Astrocyte (in vitro differentiated cells and primary cell): ENCODE data around the gene SMPDL3B. TPM values are rescaled to one million over a fixed set of nuclear protein-coding genes. Genes with fewer than 3 reads are reported as not detected.

Experiments used
- DNase-seq: peaks from one replicate; pipeline ENCODE4 v3.0.0-alpha.2; 2010; ENCODE audit warnings: low read depth
- FAIRE-seq: peaks from 2 replicates; lab custom pipeline; 2011; peaks lifted over from hg19 to GRCh38; lab: Jason Lieb, UNC
- H2AFZ ChIP-seq: 2 replicates; pipeline ENCODE4 v1.6.0; 2012; ENCODE audit warnings: low read depth, low read length, inconsistent platforms
- H3K27ac ChIP-seq: 2 replicates; pipeline ENCODE4 v1.5.1; 2011; ENCODE audit warnings: low read depth, low read length, inconsistent platforms
- H3K27me3 ChIP-seq: 2 replicates; pipeline ENCODE4 v1.6.0; 2011; ENCODE audit warnings: low read length, inconsistent platforms; ENCODE audit not compliant: insufficient read depth
- H3K36me3 ChIP-seq: 2 replicates; pipeline ENCODE4 v1.5.1; 2011; ENCODE audit warnings: low read length, inconsistent platforms; ENCODE audit not compliant: insufficient read depth
- H3K4me1 ChIP-seq: 2 replicates; pipeline ENCODE4 v1.5.1; 2011; ENCODE audit warnings: low read length, inconsistent platforms; ENCODE audit not compliant: insufficient read depth
- H3K4me2 ChIP-seq: 2 replicates; pipeline ENCODE4 v1.6.0; 2012; ENCODE audit warnings: low read length, inconsistent platforms
- H3K4me3 ChIP-seq: 2 replicates; pipeline ENCODE4 v1.5.1; 2011; ENCODE audit warnings: low read depth, mild to moderate bottlenecking, low read length, inconsistent platforms; ENCODE audit not compliant: insufficient read depth
- H3K79me2 ChIP-seq: 2 replicates; pipeline ENCODE4 v1.6.0; 2012; ENCODE audit warnings: mild to moderate bottlenecking, low read length, inconsistent platforms; ENCODE audit not compliant: insufficient read depth
- H3K9ac ChIP-seq: 2 replicates; pipeline ENCODE4 v1.6.0; 2012; ENCODE audit warnings: mild to moderate bottlenecking, low read length, inconsistent platforms
- H3K9me3 ChIP-seq: 2 replicates; pipeline ENCODE4 v1.5.1; 2012; ENCODE audit warnings: low read depth, mild to moderate bottlenecking, low read length, inconsistent platforms; ENCODE audit not compliant: insufficient read depth
- H4K20me1 ChIP-seq: 2 replicates; pipeline ENCODE4 v1.6.0; 2012; ENCODE audit warnings: low read length, inconsistent platforms; ENCODE audit not compliant: insufficient read depth
- H3K27ac Mint-ChIP-seq: one replicate; pipeline ENCODE4 v1.8.0; 2021; ENCODE audit warnings: mild to moderate bottlenecking, mixed read lengths; ENCODE audit not compliant: unreplicated experiment
- H3K27me3 Mint-ChIP-seq: one replicate; pipeline ENCODE4 v1.8.0; 2021; ENCODE audit warnings: low read depth, mixed read lengths; ENCODE audit not compliant: unreplicated experiment
- H3K36me3 Mint-ChIP-seq: one replicate; pipeline ENCODE4 v1.8.0; 2021; ENCODE audit warnings: low read depth, mixed read lengths; ENCODE audit not compliant: unreplicated experiment
- H3K4me1 Mint-ChIP-seq: one replicate; pipeline ENCODE4 v1.8.0; 2021; ENCODE audit warnings: low read depth, mixed read lengths; ENCODE audit not compliant: unreplicated experiment
- H3K4me3 Mint-ChIP-seq: one replicate; pipeline ENCODE4 v1.8.0; 2021; ENCODE audit warnings: mild to moderate bottlenecking, moderate library complexity, mixed read lengths; ENCODE audit not compliant: unreplicated experiment
- H3K9me3 Mint-ChIP-seq: one replicate; pipeline ENCODE4 v1.8.0; 2021; ENCODE audit warnings: mild to moderate bottlenecking, mixed read lengths; ENCODE audit not compliant: unreplicated experiment
- EZH2 ChIP-seq: IDR thresholded peaks from 2 replicates; pipeline ENCODE4 v1.6.1; 2012; ENCODE audit warnings: mild to moderate bottlenecking, low read length, inconsistent platforms; ENCODE audit not compliant: insufficient read depth
- total RNA-seq: library from RNA; stranded (reverse); gene quantifications from 2 replicates; pipeline ENCODE4 v1.2.1, GENCODE V29; 2021
- TF ChIP-seq, protein P1 (sequence below): IDR thresholded peaks from 2 replicates; pipeline ENCODE4 v1.5.1; 2011; ENCODE audit warnings: low read depth, mild to moderate bottlenecking, inconsistent platforms, low read length, moderate library complexity; ENCODE audit not compliant: insufficient read depth

The SMPDL3B gene
- total RNA-seq, 1 donor from 2014 or later: 2.2 TPM

DNA sequence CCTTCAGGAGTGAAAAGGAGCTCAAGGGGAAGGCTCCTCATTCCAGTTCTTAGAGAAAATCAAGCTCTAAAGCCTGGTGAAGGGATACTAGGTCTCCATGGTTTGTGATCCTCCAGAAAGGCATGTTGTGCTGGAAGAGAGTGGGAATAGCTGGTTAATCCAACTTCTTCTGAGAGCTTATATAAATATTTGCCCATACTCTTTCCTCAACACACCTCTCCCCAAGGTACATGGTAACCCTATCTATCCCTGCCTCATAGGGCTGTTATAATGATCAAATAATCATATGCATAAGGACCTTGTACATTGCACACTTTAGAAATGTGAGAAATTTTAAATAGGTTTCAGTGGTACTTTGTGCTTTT lies 39.6 kb downstream of the SMPDL3B start:
- no peaks in the 10 kb centered on the region for H3K9me3 ChIP-seq
- no peak overlapping the region for H3K9ac ChIP-seq
- DNase-seq (no peak), FAIRE-seq (no peak)
- H3K27me3 ChIP-seq: no peaks in the 10 kb centered on the region
- H3K79me2 ChIP-seq: no peaks in the 10 kb centered on the region
- no peak overlapping the region for H3K4me2 ChIP-seq
- H3K27me3 Mint-ChIP-seq: no peaks in the 10 kb centered on the region
- H3K36me3 Mint-ChIP-seq: peaks cover 9% of the 10 kb centered on the region
- H3K9me3 Mint-ChIP-seq: no peaks in the 10 kb centered on the region
- peaks cover 26% of the 10 kb centered on the region for H3K4me1 Mint-ChIP-seq
- H4K20me1 ChIP-seq: no peaks in the 10 kb centered on the region
- H3K4me3 Mint-ChIP-seq: no peak overlapping the region
- TF ChIP-seq EZH2: no peak
- TF ChIP-seq, protein P1, sequence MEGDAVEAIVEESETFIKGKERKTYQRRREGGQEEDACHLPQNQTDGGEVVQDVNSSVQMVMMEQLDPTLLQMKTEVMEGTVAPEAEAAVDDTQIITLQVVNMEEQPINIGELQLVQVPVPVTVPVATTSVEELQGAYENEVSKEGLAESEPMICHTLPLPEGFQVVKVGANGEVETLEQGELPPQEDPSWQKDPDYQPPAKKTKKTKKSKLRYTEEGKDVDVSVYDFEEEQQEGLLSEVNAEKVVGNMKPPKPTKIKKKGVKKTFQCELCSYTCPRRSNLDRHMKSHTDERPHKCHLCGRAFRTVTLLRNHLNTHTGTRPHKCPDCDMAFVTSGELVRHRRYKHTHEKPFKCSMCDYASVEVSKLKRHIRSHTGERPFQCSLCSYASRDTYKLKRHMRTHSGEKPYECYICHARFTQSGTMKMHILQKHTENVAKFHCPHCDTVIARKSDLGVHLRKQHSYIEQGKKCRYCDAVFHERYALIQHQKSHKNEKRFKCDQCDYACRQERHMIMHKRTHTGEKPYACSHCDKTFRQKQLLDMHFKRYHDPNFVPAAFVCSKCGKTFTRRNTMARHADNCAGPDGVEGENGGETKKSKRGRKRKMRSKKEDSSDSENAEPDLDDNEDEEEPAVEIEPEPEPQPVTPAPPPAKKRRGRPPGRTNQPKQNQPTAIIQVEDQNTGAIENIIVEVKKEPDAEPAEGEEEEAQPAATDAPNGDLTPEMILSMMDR: no peak
- peaks cover 13% of the 10 kb centered on the region for H3K4me1 ChIP-seq
- no peak overlapping the region for H2AFZ ChIP-seq
- no peak overlapping the region for H3K27ac Mint-ChIP-seq
- H3K4me3 ChIP-seq: no peak overlapping the region
- H3K36me3 ChIP-seq: peaks cover 12% of the 10 kb centered on the region
- H3K27ac ChIP-seq: no peak overlapping the region

DNA sequence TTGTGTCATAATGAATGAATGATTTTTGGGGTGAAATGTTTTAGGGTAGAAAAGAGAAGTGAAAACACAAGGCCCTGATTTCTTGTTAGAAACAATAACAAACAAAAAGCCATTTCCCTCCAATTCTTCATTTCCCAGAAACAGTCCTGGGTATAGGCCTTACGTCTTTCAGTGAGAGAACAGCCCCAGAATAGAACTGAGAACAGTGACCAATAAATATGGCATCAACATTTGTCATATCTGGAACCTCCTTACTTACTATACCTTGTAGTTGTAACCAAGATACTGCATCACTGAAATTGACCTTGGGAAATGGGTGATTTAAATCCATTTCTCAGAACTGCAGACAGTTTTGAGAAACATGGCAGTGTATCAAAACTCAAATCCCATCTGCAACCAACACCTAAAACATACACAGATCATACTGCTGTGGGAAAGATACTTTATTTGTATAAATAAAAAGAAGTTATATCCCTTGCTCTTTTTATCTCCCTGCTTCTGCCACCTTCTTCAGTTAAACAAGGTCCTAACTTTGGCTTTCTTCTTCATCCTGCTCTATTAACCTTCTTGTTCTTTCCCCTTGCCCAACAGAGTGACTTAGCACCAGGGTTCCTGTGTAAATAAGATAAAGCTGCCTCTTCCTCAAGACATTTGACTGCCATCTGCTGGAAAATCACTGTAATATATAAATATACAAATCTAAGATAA lies 44.5 kb downstream of the SMPDL3B start:
- DNase-seq (peak; percentile 53), FAIRE-seq (no peak)
- no peak overlapping the region for H3K4me2 ChIP-seq
- peaks cover 11% of the 10 kb centered on the region for H3K4me1 Mint-ChIP-seq
- no peaks in the 10 kb centered on the region for H3K27me3 Mint-ChIP-seq
- no peak overlapping the region for H3K9ac ChIP-seq
- H3K27ac Mint-ChIP-seq: no peak overlapping the region
- H3K36me3 Mint-ChIP-seq: peaks cover 6% of the 10 kb centered on the region
- H3K4me1 ChIP-seq: peaks cover 4% of the 10 kb centered on the region
- H3K27ac ChIP-seq: no peak overlapping the region
- H3K79me2 ChIP-seq: no peaks in the 10 kb centered on the region
- H3K4me3 Mint-ChIP-seq: no peak overlapping the region
- no peak overlapping the region for H3K4me3 ChIP-seq
- no peak for TF ChIP-seq EZH2
- TF ChIP-seq, protein P1: peak; percentile 50
- H3K9me3 ChIP-seq: no peaks in the 10 kb centered on the region
- H3K27me3 ChIP-seq: no peaks in the 10 kb centered on the region
- no peaks in the 10 kb centered on the region for H4K20me1 ChIP-seq
- H3K9me3 Mint-ChIP-seq: no peaks in the 10 kb centered on the region
- no peak overlapping the region for H2AFZ ChIP-seq
- H3K36me3 ChIP-seq: peaks cover 12% of the 10 kb centered on the region

DNA sequence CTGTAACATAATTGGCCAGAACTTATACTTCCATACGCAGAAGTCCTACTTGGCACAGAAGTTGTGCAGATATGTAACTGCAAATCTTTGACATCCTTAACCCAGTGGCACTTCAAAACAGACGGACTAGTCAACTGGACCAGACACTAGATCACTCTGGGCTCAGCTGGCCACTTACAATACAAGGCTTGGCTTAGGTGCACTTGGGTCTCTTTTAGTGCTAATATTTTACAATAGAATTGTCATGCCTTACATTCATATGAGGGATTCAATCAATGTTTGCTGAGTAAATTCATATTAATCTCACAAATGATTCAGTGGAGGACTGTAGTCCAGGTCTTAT lies 45.0 kb downstream of the SMPDL3B start:
- Histone ChIP-seq H3K9me3 (no peaks in the 10 kb centered on the region), H3K36me3 (peaks cover 8% of the 10 kb centered on the region), H3K4me1 (peaks cover 4% of the 10 kb centered on the region), H3K4me2 (no peak overlapping the region), H4K20me1 (no peaks in the 10 kb centered on the region), H3K9ac (no peak overlapping the region), H3K27me3 (no peaks in the 10 kb centered on the region), H3K27ac (no peak overlapping the region), H3K79me2 (no peaks in the 10 kb centered on the region), H3K4me3 (no peak overlapping the region), H2AFZ (no peak overlapping the region)
- H3K27me3 Mint-ChIP-seq: no peaks in the 10 kb centered on the region
- no peak for FAIRE-seq
- H3K27ac Mint-ChIP-seq: no peak overlapping the region
- no peak for DNase-seq
- H3K4me3 Mint-ChIP-seq: no peak overlapping the region
- peaks cover 6% of the 10 kb centered on the region for H3K36me3 Mint-ChIP-seq
- TF ChIP-seq EZH2: no peak
- TF ChIP-seq, protein P1: no peak
- peaks cover 11% of the 10 kb centered on the region for H3K4me1 Mint-ChIP-seq
- H3K9me3 Mint-ChIP-seq: no peaks in the 10 kb centered on the region
